ENCODE measurements around the gene MTG1. TPM values are rescaled to one million over a fixed set of nuclear protein-coding genes. Genes with fewer than 3 reads are reported as not detected.

The MTG1 gene
- total RNA-seq, 1 donor from 2014 or later, result 44.0 TPM

DNA sequence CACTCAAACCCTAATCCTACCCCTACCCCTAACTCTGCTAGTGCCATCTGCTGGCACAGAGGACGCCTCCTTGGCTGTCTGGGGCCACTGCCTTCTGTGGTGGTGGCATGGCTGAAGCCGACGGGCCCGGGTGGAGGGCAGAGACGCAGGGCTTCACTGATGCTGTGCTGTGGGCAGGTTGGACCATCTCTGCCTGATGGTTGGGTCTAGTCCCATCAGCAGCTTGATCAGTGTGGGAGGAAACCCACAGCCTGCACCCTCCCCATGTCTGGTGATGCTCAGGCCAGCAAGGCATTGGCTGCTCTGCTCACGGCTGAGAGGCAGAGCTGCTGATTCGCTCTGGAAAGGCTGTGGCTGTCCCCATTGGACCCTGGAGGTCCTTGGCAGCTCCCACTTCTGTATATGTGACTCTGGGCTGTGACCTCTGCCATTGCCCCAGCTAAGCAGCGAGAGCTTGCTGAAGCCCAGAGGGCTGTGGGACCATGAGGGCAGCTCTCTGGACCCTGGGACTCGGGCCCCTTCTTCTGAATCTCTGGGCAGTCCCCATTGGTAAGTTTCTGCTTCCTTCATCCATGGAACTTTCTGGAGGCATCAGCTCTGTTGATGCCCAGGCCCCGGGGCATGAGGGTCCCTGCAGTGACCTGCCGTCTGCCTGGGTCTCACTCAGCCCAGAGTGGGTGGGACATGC is 59.7 kb downstream of the MTG1 start, which contains the start of gene SCART1:
Gene SCART1, plus strand, starts transcription at position 430 of the 688 bp plus-strand sequence. Its CDS starts 53 bp downstream, at position 483.
- Mint-ChIP-seq H3K4me1 (ENCODE audit: low read depth, unreplicated experiment) (no peaks in the 10 kb centered on the region), H3K36me3 (ENCODE audit: low read depth, unreplicated experiment) (no peaks in the 10 kb centered on the region), H3K27me3 (ENCODE audit: low read depth, unreplicated experiment) (peaks cover 11% of the 10 kb centered on the region), H3K4me3 (ENCODE audit: unreplicated experiment) (no peak within 1 kb of the TSS), H3K27ac (ENCODE audit: unreplicated experiment) (no peak within 1 kb of the TSS), H3K9me3 (ENCODE audit: unreplicated experiment) (peaks cover 10% of the 10 kb centered on the region)
- Histone ChIP-seq H3K4me3 (ENCODE audit: insufficient read depth, low read depth, low read length) (no peak within 1 kb of the TSS), H3K9me3 (ENCODE audit: insufficient read depth, low read depth, low read length) (peaks cover 8% of the 10 kb centered on the region), H4K20me1 (ENCODE audit: insufficient read depth, low read length) (no peaks in the 10 kb centered on the region), H3K27me3 (ENCODE audit: insufficient read depth, low read length) (no peaks in the 10 kb centered on the region), H3K4me2 (ENCODE audit: low read length) (no peak within 1 kb of the TSS), H3K9ac (ENCODE audit: low read length) (no peak within 1 kb of the TSS), H3K27ac (ENCODE audit: low read depth, low read length) (no peak within 1 kb of the TSS), H3K4me1 (ENCODE audit: insufficient read depth, low read length) (no peaks in the 10 kb centered on the region), H3K36me3 (ENCODE audit: insufficient read depth, low read length) (no peaks in the 10 kb centered on the region), H2AFZ (ENCODE audit: low read depth, low read length) (no peak within 1 kb of the TSS), H3K79me2 (ENCODE audit: insufficient read depth, low read length) (no peaks in the 10 kb centered on the region)
- TF ChIP-seq EZH2 (IDR thresholded peaks at IDR 0.05; ENCODE audit: insufficient read depth, low read length), result no peak
- TF ChIP-seq, protein P1, sequence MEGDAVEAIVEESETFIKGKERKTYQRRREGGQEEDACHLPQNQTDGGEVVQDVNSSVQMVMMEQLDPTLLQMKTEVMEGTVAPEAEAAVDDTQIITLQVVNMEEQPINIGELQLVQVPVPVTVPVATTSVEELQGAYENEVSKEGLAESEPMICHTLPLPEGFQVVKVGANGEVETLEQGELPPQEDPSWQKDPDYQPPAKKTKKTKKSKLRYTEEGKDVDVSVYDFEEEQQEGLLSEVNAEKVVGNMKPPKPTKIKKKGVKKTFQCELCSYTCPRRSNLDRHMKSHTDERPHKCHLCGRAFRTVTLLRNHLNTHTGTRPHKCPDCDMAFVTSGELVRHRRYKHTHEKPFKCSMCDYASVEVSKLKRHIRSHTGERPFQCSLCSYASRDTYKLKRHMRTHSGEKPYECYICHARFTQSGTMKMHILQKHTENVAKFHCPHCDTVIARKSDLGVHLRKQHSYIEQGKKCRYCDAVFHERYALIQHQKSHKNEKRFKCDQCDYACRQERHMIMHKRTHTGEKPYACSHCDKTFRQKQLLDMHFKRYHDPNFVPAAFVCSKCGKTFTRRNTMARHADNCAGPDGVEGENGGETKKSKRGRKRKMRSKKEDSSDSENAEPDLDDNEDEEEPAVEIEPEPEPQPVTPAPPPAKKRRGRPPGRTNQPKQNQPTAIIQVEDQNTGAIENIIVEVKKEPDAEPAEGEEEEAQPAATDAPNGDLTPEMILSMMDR (IDR thresholded peaks at IDR 0.05; ENCODE audit: insufficient read depth, low read depth, low read length), result no peak
- no peak for FAIRE-seq
- no peak for DNase-seq (ENCODE audit: low read depth)

DNA sequence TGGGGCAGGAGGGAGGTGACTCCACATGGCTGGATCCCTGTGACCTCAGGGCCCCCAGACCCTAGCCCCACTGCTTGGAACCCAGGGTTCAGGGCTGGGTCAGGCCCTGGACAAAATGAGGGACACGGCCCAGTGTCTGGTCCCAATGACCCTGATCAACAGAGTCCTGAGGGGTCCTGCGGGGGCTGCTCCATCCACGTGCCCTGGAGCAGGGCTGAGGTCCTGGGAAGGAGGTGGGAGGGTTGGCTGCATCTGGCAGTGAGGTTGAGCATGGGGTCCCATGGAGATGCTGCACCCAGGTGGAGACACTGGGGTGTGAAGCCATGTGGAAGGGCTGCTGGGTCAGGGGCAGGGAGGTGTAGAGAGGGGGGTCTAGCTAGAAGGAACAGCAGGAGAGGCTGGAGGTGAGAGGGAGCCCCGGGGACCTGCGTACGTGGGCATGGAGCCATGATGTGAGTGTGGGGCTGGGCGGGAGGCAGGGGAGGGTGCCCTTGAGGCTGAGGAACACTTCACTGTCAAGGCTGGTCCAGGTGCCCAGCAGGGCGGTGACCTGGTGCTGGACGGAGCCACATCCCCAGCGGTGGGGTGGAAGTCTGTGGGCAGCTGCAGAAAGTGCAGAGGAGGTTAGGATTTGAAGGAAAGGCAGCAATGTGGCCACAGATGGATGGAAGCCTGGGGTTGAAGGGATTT is 60.4 kb downstream of the MTG1 start:
- Mint-ChIP-seq H3K4me3 (ENCODE audit: unreplicated experiment) (no peak overlapping the region), H3K36me3 (ENCODE audit: low read depth, unreplicated experiment) (no peaks in the 10 kb centered on the region), H3K27me3 (ENCODE audit: low read depth, unreplicated experiment) (peaks cover 11% of the 10 kb centered on the region), H3K9me3 (ENCODE audit: unreplicated experiment) (peaks cover 4% of the 10 kb centered on the region), H3K27ac (ENCODE audit: unreplicated experiment) (no peak overlapping the region), H3K4me1 (ENCODE audit: low read depth, unreplicated experiment) (no peaks in the 10 kb centered on the region)
- H4K20me1 ChIP-seq (ENCODE audit: insufficient read depth, low read length), result no peaks in the 10 kb centered on the region
- TF ChIP-seq, protein P1 (IDR thresholded peaks at IDR 0.05; ENCODE audit: insufficient read depth, low read depth, low read length), result no peak
- no peak for TF ChIP-seq EZH2 (IDR thresholded peaks at IDR 0.05; ENCODE audit: insufficient read depth, low read length)
- H3K4me1 ChIP-seq (ENCODE audit: insufficient read depth, low read length), result no peaks in the 10 kb centered on the region
- H3K9ac ChIP-seq (ENCODE audit: low read length), result no peak overlapping the region
- H3K4me3 ChIP-seq (ENCODE audit: insufficient read depth, low read depth, low read length), result no peak overlapping the region
- FAIRE-seq (no peak), DNase-seq (ENCODE audit: low read depth) (no peak)
- no peak overlapping the region for H2AFZ ChIP-seq (ENCODE audit: low read depth, low read length)
- H3K4me2 ChIP-seq (ENCODE audit: low read length), result no peak overlapping the region
- peaks cover 5% of the 10 kb centered on the region for H3K9me3 ChIP-seq (ENCODE audit: insufficient read depth, low read depth, low read length)
- no peaks in the 10 kb centered on the region for H3K36me3 ChIP-seq (ENCODE audit: insufficient read depth, low read length)
- no peaks in the 10 kb centered on the region for H3K79me2 ChIP-seq (ENCODE audit: insufficient read depth, low read length)
- no peak overlapping the region for H3K27ac ChIP-seq (ENCODE audit: low read depth, low read length)
- no peaks in the 10 kb centered on the region for H3K27me3 ChIP-seq (ENCODE audit: insufficient read depth, low read length)

DNA sequence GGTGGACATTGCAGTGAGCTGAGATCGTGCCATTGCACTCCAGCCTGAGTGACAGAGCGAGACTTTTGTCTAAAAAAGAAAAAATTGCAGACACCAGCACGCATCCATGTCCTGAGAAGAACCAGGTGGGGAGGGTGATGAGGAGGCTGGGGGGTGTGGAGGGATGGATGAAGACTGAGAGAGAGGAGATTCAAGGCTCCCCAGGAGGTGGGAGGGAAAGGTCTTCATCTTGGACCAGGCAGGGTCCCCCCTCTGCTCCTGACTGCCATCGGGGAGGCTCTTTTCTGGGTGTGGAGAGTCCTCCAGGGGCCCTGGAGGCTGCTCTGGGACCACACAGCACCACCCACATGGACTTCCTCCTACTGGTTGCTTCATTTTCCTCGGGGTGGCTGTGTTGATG is 61.2 kb downstream of the MTG1 start:
- Mint-ChIP-seq H3K36me3 (ENCODE audit: low read depth, unreplicated experiment) (no peaks in the 10 kb centered on the region), H3K4me1 (ENCODE audit: low read depth, unreplicated experiment) (no peaks in the 10 kb centered on the region), H3K27me3 (ENCODE audit: low read depth, unreplicated experiment) (peaks cover 11% of the 10 kb centered on the region), H3K27ac (ENCODE audit: unreplicated experiment) (no peak overlapping the region), H3K4me3 (ENCODE audit: unreplicated experiment) (no peak overlapping the region), H3K9me3 (ENCODE audit: unreplicated experiment) (no peaks in the 10 kb centered on the region)
- TF ChIP-seq EZH2 (IDR thresholded peaks at IDR 0.05; ENCODE audit: insufficient read depth, low read length), result no peak
- TF ChIP-seq, protein P1 (IDR thresholded peaks at IDR 0.05; ENCODE audit: insufficient read depth, low read depth, low read length), result no peak
- Histone ChIP-seq H3K79me2 (ENCODE audit: insufficient read depth, low read length) (no peaks in the 10 kb centered on the region), H2AFZ (ENCODE audit: low read depth, low read length) (no peak overlapping the region), H3K4me3 (ENCODE audit: insufficient read depth, low read depth, low read length) (no peak overlapping the region), H3K36me3 (ENCODE audit: insufficient read depth, low read length) (no peaks in the 10 kb centered on the region), H3K9me3 (ENCODE audit: insufficient read depth, low read depth, low read length) (peaks cover 5% of the 10 kb centered on the region), H3K27ac (ENCODE audit: low read depth, low read length) (no peak overlapping the region), H3K27me3 (ENCODE audit: insufficient read depth, low read length) (no peaks in the 10 kb centered on the region), H3K4me2 (ENCODE audit: low read length) (no peak overlapping the region), H4K20me1 (ENCODE audit: insufficient read depth, low read length) (no peaks in the 10 kb centered on the region), H3K4me1 (ENCODE audit: insufficient read depth, low read length) (no peaks in the 10 kb centered on the region), H3K9ac (ENCODE audit: low read length) (no peak overlapping the region)
- DNase-seq (ENCODE audit: low read depth), result no peak
- FAIRE-seq, result no peak

Data from astrocyte (in vitro differentiated cells and primary cell).